ENCODE data around the gene TTF1.

The TTF1 gene

GRCh38 chr9:132424857-132425674 is 18.4 kb upstream of the TTF1 start:
- TF ChIP-seq ZFP3 (CRISPR knock-in tag; IDR thresholded peaks at IDR 0.05): no peak
- TF ChIP-seq CREB5 (CRISPR knock-in tag; IDR thresholded peaks at IDR 0.05; ENCODE audit: low read depth): no peak
- no peak for TF ChIP-seq RARB (CRISPR knock-in tag; IDR thresholded peaks at IDR 0.05)
- TF ChIP-seq PPARA (CRISPR knock-in tag; IDR thresholded peaks at IDR 0.05; ENCODE audit: borderline replicate concordance): no peak
- no peak for TF ChIP-seq TSHZ2 (CRISPR knock-in tag; IDR thresholded peaks at IDR 0.05)
- no peak for TF ChIP-seq TCF4 (CRISPR knock-in tag; IDR thresholded peaks at IDR 0.05; ENCODE audit: borderline replicate concordance)
- no peak for TF ChIP-seq CSRNP3 (CRISPR knock-in tag; IDR thresholded peaks at IDR 0.05)
- no peak for TF ChIP-seq ZC3H10 (CRISPR knock-in tag; IDR thresholded peaks at IDR 0.05)
- no peak for ATAC-seq

GRCh38 chr9:132423503-132423902 is 16.9 kb upstream of the TTF1 start:
- no peak for ATAC-seq
- TF ChIP-seq PATZ1 (CRISPR knock-in tag; IDR thresholded peaks at IDR 0.05; ENCODE audit: borderline replicate concordance) (no peak), POU6F1 (CRISPR knock-in tag; IDR thresholded peaks at IDR 0.05; ENCODE audit: borderline replicate concordance, low read depth) (no peak), ZNF70 (CRISPR knock-in tag; IDR thresholded peaks at IDR 0.05) (no peak), ZFP3 (CRISPR knock-in tag; IDR thresholded peaks at IDR 0.05) (no peak), CREB5 (CRISPR knock-in tag; IDR thresholded peaks at IDR 0.05; ENCODE audit: low read depth) (no peak), TSHZ2 (CRISPR knock-in tag; IDR thresholded peaks at IDR 0.05) (no peak), ZC3H10 (CRISPR knock-in tag; IDR thresholded peaks at IDR 0.05) (no peak), PPARA (CRISPR knock-in tag; IDR thresholded peaks at IDR 0.05; ENCODE audit: borderline replicate concordance) (no peak), RARB (CRISPR knock-in tag; IDR thresholded peaks at IDR 0.05) (no peak), CSRNP3 (CRISPR knock-in tag; IDR thresholded peaks at IDR 0.05) (no peak), ARNTL (CRISPR knock-in tag; IDR thresholded peaks at IDR 0.05; ENCODE audit: borderline replicate concordance, low read depth) (no peak), ZNF565 (CRISPR knock-in tag; conservative IDR thresholded peaks at IDR 0.05; ENCODE audit: low read depth) (no peak)

Measured in SK-N-SH treated with all-trans-retinoic acid at 6 μM for 48 hours (cell line).